SK-N-SH treated with all-trans-retinoic acid at 6 μM for 48 hours (cell line): ENCODE measurements around the gene TACR3.

Experiments
- ARNTL ChIP-seq: fragments of 450-650 bp; formaldehyde crosslinking; IDR thresholded peaks from 2 replicates; pipeline ENCODE4 v1.5.0; 2020; ENCODE audit warnings: low read depth, mild to moderate bottlenecking, moderate library complexity, borderline replicate concordance
- ZFP30 ChIP-seq: fragments of 450-650 bp; formaldehyde crosslinking; IDR thresholded peaks from 2 replicates; pipeline ENCODE4 v1.5.0; 2022; ENCODE audit warnings: mild to moderate bottlenecking, moderate library complexity
- ZNF565 ChIP-seq: fragments of 450-650 bp; formaldehyde crosslinking; conservative IDR thresholded peaks from 2 replicates; pipeline ENCODE4 v1.5.0; 2020; ENCODE audit warnings: low read depth, mild to moderate bottlenecking, moderate library complexity
- ZNF70 ChIP-seq: fragments of 450-650 bp; formaldehyde crosslinking; IDR thresholded peaks from 2 replicates; pipeline ENCODE4 v1.5.0; 2020; ENCODE audit warnings: mild to moderate bottlenecking, moderate library complexity
- ZNF8 ChIP-seq: fragments of 450-650 bp; formaldehyde crosslinking; IDR thresholded peaks from 2 replicates; pipeline ENCODE4 v1.5.0; 2020; ENCODE audit warnings: mild to moderate bottlenecking, moderate library complexity
- TF ChIP-seq, protein P1 (sequence below): fragments of 250-450 bp; sonication (Bioruptor Pico); IDR thresholded peaks from 2 replicates; pipeline ENCODE4 v1.8.0; 2020; ENCODE audit warnings: mild to moderate bottlenecking, moderate library complexity, borderline replicate concordance
- TF ChIP-seq, protein P2 (sequence below): fragments of 250-450 bp; sonication (Bioruptor Pico); IDR thresholded peaks from 2 replicates; pipeline ENCODE4 v1.5.1; 2020; ENCODE audit warnings: low read depth, mild to moderate bottlenecking, moderate library complexity
- TF ChIP-seq, protein P3 (sequence below): fragments of 250-450 bp; sonication (Bioruptor Pico); IDR thresholded peaks from 2 replicates; pipeline ENCODE4 v1.5.1; 2021; ENCODE audit warnings: mild to moderate bottlenecking, moderate library complexity

DNA sequence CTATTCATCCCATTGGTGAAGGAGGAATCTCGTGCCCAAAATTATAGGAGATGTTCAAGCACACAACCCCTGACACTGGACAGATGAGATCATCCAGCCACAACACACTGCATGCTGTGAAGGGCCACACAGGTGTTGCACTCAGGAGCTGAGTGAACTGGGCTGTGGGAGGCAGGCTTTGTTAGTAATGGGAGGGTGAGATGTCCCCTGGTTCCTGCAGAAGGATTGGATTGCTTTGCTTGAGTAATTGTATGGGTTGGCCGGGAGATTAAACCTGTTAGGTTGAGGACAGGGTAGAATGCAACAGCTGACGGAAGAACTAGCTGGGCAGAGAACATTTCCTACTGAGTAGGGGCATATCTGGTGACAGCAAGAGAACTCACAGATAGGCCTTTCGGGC, 152.2 kb downstream of the TACR3 start:
- TF ChIP-seq, protein P1, sequence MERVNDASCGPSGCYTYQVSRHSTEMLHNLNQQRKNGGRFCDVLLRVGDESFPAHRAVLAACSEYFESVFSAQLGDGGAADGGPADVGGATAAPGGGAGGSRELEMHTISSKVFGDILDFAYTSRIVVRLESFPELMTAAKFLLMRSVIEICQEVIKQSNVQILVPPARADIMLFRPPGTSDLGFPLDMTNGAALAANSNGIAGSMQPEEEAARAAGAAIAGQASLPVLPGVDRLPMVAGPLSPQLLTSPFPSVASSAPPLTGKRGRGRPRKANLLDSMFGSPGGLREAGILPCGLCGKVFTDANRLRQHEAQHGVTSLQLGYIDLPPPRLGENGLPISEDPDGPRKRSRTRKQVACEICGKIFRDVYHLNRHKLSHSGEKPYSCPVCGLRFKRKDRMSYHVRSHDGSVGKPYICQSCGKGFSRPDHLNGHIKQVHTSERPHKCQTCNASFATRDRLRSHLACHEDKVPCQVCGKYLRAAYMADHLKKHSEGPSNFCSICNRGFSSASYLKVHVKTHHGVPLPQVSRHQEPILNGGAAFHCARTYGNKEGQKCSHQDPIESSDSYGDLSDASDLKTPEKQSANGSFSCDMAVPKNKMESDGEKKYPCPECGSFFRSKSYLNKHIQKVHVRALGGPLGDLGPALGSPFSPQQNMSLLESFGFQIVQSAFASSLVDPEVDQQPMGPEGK, result no peak
- no peak for TF ChIP-seq ARNTL (CRISPR knock-in tag)
- no peak for TF ChIP-seq ZFP30
- TF ChIP-seq ZNF8, result no peak
- TF ChIP-seq, protein P2, sequence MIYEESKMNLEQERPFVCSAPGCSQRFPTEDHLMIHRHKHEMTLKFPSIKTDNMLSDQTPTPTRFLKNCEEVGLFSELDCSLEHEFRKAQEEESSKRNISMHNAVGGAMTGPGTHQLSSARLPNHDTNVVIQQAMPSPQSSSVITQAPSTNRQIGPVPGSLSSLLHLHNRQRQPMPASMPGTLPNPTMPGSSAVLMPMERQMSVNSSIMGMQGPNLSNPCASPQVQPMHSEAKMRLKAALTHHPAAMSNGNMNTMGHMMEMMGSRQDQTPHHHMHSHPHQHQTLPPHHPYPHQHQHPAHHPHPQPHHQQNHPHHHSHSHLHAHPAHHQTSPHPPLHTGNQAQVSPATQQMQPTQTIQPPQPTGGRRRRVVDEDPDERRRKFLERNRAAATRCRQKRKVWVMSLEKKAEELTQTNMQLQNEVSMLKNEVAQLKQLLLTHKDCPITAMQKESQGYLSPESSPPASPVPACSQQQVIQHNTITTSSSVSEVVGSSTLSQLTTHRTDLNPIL, result no peak
- TF ChIP-seq, protein P3, sequence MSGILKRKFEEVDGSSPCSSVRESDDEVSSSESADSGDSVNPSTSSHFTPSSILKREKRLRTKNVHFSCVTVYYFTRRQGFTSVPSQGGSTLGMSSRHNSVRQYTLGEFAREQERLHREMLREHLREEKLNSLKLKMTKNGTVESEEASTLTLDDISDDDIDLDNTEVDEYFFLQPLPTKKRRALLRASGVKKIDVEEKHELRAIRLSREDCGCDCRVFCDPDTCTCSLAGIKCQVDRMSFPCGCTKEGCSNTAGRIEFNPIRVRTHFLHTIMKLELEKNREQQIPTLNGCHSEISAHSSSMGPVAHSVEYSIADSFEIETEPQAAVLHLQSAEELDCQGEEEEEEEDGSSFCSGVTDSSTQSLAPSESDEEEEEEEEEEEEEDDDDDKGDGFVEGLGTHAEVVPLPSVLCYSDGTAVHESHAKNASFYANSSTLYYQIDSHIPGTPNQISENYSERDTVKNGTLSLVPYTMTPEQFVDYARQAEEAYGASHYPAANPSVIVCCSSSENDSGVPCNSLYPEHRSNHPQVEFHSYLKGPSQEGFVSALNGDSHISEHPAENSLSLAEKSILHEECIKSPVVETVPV, result no peak
- no peak for TF ChIP-seq ZNF70 (CRISPR knock-in tag)
- TF ChIP-seq ZNF565 (CRISPR knock-in tag), result no peak
